ENCODE data around the gene KANK4. TPM values are rescaled to one million over a fixed set of nuclear protein-coding genes. Genes with fewer than 3 reads are reported as not detected.

KANK4 gene
- polyA plus RNA-seq, 3 donors = not detected

DNA sequence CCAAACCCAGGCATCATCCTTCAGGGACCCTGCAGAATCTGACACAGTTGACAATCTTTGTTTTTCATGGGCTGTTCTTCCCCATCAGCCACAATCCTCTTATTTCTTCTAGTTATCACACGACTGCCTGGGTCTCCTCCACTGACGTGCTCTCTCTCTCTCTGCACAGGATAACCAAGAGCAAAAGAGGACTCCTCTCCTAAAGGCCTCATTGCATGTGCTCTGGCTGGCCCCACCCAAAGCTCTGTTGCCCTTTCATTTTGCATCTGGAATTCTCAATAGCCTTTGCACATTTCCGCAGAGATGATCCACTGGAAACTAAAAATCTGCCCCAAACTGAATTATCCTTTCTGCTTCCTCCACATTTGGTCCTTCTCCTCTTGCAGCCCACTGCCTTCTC is 58.5 kb downstream of the KANK4 start:
- H3K4me3 Mint-ChIP-seq = no peak overlapping the region

DNA sequence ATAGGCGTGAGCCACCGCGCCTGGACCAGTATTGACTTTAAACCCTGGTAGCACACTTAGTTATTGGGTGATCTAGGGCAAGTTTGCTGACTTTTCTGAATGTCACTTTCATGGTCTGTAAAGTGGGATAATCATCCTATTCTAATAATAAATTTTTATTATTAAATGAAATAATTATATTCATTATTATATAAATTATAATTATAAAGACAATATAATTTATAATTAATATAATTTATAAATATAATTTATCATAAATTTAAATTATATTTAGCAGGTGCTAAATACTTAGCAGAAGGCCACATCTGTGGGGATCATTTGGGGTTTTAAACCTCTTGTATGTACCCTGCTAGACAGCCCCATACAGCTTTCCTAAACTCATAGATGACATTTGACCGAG is 59.7 kb downstream of the KANK4 start:
- Mint-ChIP-seq H3K4me1 (peaks cover 8% of the 10 kb centered on the region), H3K27me3 (ENCODE audit: low read depth in 3 of 3) (peaks cover 4 to 6% (median 4%) of the 10 kb centered on the region in 3 donors), H3K4me3 (no peak overlapping the region), H3K9me3 (peaks cover 0 to 1% (median 0%) of the 10 kb centered on the region in 7 donors), H3K36me3 (no peaks in the 10 kb centered on the region), H3K27ac (no peak overlapping the region)
- intact Hi-C loops (cut with micrococcal nuclease) = no loop called here
- no peak overlapping the region for H2AFZ ChIP-seq (ENCODE audit: insufficient read depth, low read depth, low read length, poor library complexity, severe bottlenecking)
- TF ChIP-seq, protein P1, sequence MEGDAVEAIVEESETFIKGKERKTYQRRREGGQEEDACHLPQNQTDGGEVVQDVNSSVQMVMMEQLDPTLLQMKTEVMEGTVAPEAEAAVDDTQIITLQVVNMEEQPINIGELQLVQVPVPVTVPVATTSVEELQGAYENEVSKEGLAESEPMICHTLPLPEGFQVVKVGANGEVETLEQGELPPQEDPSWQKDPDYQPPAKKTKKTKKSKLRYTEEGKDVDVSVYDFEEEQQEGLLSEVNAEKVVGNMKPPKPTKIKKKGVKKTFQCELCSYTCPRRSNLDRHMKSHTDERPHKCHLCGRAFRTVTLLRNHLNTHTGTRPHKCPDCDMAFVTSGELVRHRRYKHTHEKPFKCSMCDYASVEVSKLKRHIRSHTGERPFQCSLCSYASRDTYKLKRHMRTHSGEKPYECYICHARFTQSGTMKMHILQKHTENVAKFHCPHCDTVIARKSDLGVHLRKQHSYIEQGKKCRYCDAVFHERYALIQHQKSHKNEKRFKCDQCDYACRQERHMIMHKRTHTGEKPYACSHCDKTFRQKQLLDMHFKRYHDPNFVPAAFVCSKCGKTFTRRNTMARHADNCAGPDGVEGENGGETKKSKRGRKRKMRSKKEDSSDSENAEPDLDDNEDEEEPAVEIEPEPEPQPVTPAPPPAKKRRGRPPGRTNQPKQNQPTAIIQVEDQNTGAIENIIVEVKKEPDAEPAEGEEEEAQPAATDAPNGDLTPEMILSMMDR (IDR thresholded peaks at IDR 0.05) = no peak
- no peak overlapping the region for H3K4me2 ChIP-seq (replicated peaks; ENCODE audit: extremely low read depth, low read length, poor library complexity, severe bottlenecking)
- no peaks in the 10 kb centered on the region for H3K9me3 ChIP-seq (replicated peaks in 1 of 2; ENCODE audit: control insufficient read depth in 1 of 2, insufficient read depth in 1 of 2, low read length in 2 of 2)
- no peaks in the 10 kb centered on the region for H3K79me2 ChIP-seq (ENCODE audit: insufficient read depth, low read length)
- H3K4me1 ChIP-seq (ENCODE audit: control insufficient read depth in 1 of 2, insufficient read depth in 2 of 2, low read length in 2 of 2) = no peaks in the 10 kb centered on the region
- H3K27me3 ChIP-seq (ENCODE audit: control insufficient read depth in 2 of 2, insufficient read depth in 2 of 2, low read length in 2 of 2) = no peaks in the 10 kb centered on the region
- no peak for DNase-seq
- H3K9ac ChIP-seq (ENCODE audit: insufficient read depth, low read length, poor library complexity, severe bottlenecking) = no peak overlapping the region
- 100% methylated on average over 1 of the region's 4 CpGs for WGBS (ENCODE audit: insufficient coverage)
- H4K20me1 ChIP-seq (ENCODE audit: insufficient read depth, low read length) = no peaks in the 10 kb centered on the region
- H3K36me3 ChIP-seq (replicated peaks in 1 of 2; ENCODE audit: control insufficient read depth in 1 of 2, insufficient read depth in 2 of 2, low read length in 2 of 2) = no peaks in the 10 kb centered on the region
- H3K27ac ChIP-seq (ENCODE audit: low read depth in 1 of 2, low read length in 2 of 2) = no peak overlapping the region
- H3K4me3 ChIP-seq (replicated peaks in 1 of 3; ENCODE audit: low read depth in 2 of 3, low read length in 3 of 3) = no peak overlapping the region

More for the DNA sequence above, 58.5 kb downstream of the KANK4 start:
- Mint-ChIP-seq H3K27ac (no peak overlapping the region), H3K4me1 (peaks cover 8% of the 10 kb centered on the region), H3K9me3 (peaks cover 0 to 1% (median 0%) of the 10 kb centered on the region in 7 donors), H3K27me3 (ENCODE audit: low read depth in 3 of 3) (peaks cover 4 to 8% (median 4%) of the 10 kb centered on the region in 3 donors), H3K36me3 (no peaks in the 10 kb centered on the region)
- no peak overlapping the region for H3K27ac ChIP-seq (ENCODE audit: low read depth in 1 of 2, low read length in 2 of 2)
- no peak overlapping the region for H2AFZ ChIP-seq (ENCODE audit: insufficient read depth, low read depth, low read length, poor library complexity, severe bottlenecking)
- H4K20me1 ChIP-seq (ENCODE audit: insufficient read depth, low read length) = no peaks in the 10 kb centered on the region
- H3K9me3 ChIP-seq (replicated peaks in 1 of 2; ENCODE audit: control insufficient read depth in 1 of 2, insufficient read depth in 1 of 2, low read length in 2 of 2) = no peaks in the 10 kb centered on the region
- TF ChIP-seq, protein P1 (IDR thresholded peaks at IDR 0.05) = no peak
- no peak overlapping the region for H3K9ac ChIP-seq (ENCODE audit: insufficient read depth, low read length, poor library complexity, severe bottlenecking)
- intact Hi-C loops (cut with micrococcal nuclease) = no loop called here
- 93% methylated on average over 3 of the region's 3 CpGs for whole genome bisulfite sequencing (ENCODE audit: insufficient coverage)
- H3K4me1 ChIP-seq (ENCODE audit: control insufficient read depth in 1 of 2, insufficient read depth in 2 of 2, low read length in 2 of 2) = no peaks in the 10 kb centered on the region
- no peak overlapping the region for H3K4me3 ChIP-seq (replicated peaks in 1 of 3; ENCODE audit: low read depth in 2 of 3, low read length in 3 of 3)
- no peaks in the 10 kb centered on the region for H3K27me3 ChIP-seq (ENCODE audit: control insufficient read depth in 2 of 2, insufficient read depth in 2 of 2, low read length in 2 of 2)
- no peaks in the 10 kb centered on the region for H3K36me3 ChIP-seq (replicated peaks in 1 of 2; ENCODE audit: control insufficient read depth in 1 of 2, insufficient read depth in 2 of 2, low read length in 2 of 2)
- no peak for DNase-seq
- no peak overlapping the region for H3K4me2 ChIP-seq (replicated peaks; ENCODE audit: extremely low read depth, low read length, poor library complexity, severe bottlenecking)
- no peaks in the 10 kb centered on the region for H3K79me2 ChIP-seq (ENCODE audit: insufficient read depth, low read length)
